Colonic mucosa (tissue), 4 donors: ENCODE results near the gene AKAP12. TPM values are rescaled to one million over a fixed set of nuclear protein-coding genes. Genes with fewer than 3 reads are reported as not detected.
A peak's percentile ranks its signal among the peaks of the same experiment; 100 is the strongest.

Experiments
- DNase-seq: peaks from one replicate; pipeline ENCODE4 v3.0.0-alpha.2; 2020
- H3K27ac ChIP-seq: fragments of 200-600 bp; one replicate; pipeline ENCODE4 v1.8.0; 2021
- H3K27me3 ChIP-seq: fragments of 200-600 bp; one replicate; pipeline ENCODE4 v1.8.0; 2021
- H3K36me3 ChIP-seq: fragments of 200-600 bp; one replicate; pipeline ENCODE4 v1.8.0; 2021
- H3K4me1 ChIP-seq: fragments of 200-600 bp; one replicate; pipeline ENCODE4 v1.8.0; 2021; ENCODE audit warnings: mild to moderate bottlenecking
- H3K4me3 ChIP-seq: fragments of 200-600 bp; one replicate; pipeline ENCODE4 v1.8.0; 2021
- H3K9ac ChIP-seq, 2 donors: one replicate each; pipeline ENCODE4 v1.7.0; 2013; ENCODE audit warnings: control low read depth in 2 of 2, low read depth in 2 of 2, low read length in 2 of 2
- H3K9me3 ChIP-seq: fragments of 200-600 bp; one replicate; pipeline ENCODE4 v1.8.0; 2021
- intact Hi-C: fragments of 100-400 bp; cut with DNase I; formaldehyde crosslinking; loops from one replicate; pipeline ENCODE4 v1.14.1; 2022
- total RNA-seq, 2 donors: library from RNA; stranded (reverse); fragmentation: NEBNext Ultra II Directional in 1 of 2; extraction: Animal tissue kit (Norgen Biotek cat#: 25700) in 1 of 2; gene quantifications; one replicate each; pipeline ENCODE4 v1.2.1, GENCODE V29; 2021
- TF ChIP-seq, protein P1 (sequence below): fragments of 200-600 bp; IDR thresholded peaks from one replicate; pipeline ENCODE4 v1.8.0; 2022; ENCODE audit warnings: antibody characterized with exemption, mild to moderate bottlenecking
- donor health status: healthy.
- donor health status: DM: no; HTN: no; CAD: no.
- donor health status: DM: no; HTN: no; CAD: no.

Gene AKAP12
- total RNA-seq, 2 donors from 2014 or later = 3.9 to 38.8 TPM

DNA sequence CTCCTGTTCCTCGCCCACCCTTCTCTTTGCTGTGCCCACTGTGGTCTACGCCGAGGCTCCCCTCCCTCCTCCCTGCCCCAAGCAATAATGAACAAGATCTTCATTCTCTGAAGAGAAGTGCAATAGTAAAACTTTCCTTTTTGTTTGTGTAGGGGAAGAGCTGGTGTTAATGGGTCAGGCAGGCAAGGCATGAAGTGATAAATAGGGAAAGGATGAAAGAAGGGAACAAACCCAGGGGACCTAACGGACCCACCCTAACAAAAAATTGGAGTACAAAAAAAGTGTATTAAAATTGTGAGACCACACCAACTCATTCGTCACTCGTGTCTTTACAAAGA lies 84.7 kb downstream of the AKAP12 start:
- Histone ChIP-seq H3K27ac (no peak overlapping the region), H3K9me3 (no peaks in the 10 kb centered on the region), H3K4me1 (no peaks in the 10 kb centered on the region), H3K36me3 (no peaks in the 10 kb centered on the region), H3K4me3 (no peak overlapping the region), H3K9ac (no peak overlapping the region), H3K27me3 (peaks cover 11% of the 10 kb centered on the region)
- no peak for DNase-seq
- TF ChIP-seq, protein P1, sequence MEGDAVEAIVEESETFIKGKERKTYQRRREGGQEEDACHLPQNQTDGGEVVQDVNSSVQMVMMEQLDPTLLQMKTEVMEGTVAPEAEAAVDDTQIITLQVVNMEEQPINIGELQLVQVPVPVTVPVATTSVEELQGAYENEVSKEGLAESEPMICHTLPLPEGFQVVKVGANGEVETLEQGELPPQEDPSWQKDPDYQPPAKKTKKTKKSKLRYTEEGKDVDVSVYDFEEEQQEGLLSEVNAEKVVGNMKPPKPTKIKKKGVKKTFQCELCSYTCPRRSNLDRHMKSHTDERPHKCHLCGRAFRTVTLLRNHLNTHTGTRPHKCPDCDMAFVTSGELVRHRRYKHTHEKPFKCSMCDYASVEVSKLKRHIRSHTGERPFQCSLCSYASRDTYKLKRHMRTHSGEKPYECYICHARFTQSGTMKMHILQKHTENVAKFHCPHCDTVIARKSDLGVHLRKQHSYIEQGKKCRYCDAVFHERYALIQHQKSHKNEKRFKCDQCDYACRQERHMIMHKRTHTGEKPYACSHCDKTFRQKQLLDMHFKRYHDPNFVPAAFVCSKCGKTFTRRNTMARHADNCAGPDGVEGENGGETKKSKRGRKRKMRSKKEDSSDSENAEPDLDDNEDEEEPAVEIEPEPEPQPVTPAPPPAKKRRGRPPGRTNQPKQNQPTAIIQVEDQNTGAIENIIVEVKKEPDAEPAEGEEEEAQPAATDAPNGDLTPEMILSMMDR = no peak
- intact Hi-C loops = loop anchor here (2.0 kb wide), 2 partner anchors 310 to 432 kb away; no protein-coding TSS in a partner anchor

DNA sequence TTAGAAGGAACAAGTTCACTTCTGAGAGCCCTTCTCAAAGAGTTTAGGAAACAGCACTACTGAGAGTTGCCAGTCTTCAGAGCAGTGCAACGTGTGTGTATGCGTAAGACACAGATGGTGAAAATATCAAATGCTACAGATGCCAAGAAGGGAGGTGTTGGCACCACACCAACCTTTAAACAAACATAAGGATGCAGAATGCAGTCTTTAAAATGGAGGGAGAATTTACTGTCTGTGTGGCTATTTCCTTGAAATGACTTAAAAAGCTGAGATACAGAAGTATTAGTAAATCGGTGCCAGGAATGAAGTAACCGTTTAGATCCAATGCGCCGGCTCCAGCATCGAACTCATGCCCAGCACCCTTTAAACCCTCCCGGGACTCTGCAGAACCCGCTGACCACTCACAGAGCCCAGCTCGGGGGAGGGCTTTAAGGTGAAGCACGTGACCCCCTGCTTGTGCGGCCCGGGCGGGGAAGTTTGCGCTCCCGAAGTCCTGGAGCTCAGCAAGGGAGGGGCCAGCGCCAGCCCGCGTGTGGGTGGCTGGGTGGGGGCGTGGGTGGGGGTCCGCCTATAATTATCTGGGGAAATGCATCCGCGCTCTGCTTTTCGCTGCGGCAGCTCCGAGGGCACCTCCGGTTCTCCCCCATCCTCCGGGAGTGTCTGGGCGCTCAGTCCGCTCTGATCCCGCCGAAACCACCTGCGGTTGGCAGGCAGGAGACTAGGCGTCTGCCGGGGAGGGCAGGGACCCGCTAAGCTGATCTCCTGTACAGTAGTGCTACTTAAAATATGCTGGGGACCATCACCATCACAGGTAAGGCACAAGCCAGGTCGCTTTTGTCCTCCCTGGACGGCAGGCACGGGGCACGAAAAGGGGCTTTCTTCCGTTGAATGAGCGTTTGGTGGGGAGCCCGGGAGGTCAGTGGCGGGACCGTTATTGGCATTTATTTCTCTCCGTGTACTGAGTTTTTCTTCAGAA lies 85.6 kb downstream of the AKAP12 start:
- Histone ChIP-seq H3K4me1 (no peaks in the 10 kb centered on the region), H3K27ac (no peak overlapping the region), H3K9me3 (no peaks in the 10 kb centered on the region), H3K36me3 (no peaks in the 10 kb centered on the region), H3K4me3 (peak overlapping the region; percentile 41), H3K27me3 (peaks cover 11% of the 10 kb centered on the region), H3K9ac (peak overlapping the region in 1 of 2 donors; percentile 30)
- TF ChIP-seq, protein P1 = no peak
- intact Hi-C loops = loop anchor here (2.0 kb wide), 2 partner anchors 311 to 433 kb away; no protein-coding TSS in a partner anchor
- peak; percentile 55 for DNase-seq

DNA sequence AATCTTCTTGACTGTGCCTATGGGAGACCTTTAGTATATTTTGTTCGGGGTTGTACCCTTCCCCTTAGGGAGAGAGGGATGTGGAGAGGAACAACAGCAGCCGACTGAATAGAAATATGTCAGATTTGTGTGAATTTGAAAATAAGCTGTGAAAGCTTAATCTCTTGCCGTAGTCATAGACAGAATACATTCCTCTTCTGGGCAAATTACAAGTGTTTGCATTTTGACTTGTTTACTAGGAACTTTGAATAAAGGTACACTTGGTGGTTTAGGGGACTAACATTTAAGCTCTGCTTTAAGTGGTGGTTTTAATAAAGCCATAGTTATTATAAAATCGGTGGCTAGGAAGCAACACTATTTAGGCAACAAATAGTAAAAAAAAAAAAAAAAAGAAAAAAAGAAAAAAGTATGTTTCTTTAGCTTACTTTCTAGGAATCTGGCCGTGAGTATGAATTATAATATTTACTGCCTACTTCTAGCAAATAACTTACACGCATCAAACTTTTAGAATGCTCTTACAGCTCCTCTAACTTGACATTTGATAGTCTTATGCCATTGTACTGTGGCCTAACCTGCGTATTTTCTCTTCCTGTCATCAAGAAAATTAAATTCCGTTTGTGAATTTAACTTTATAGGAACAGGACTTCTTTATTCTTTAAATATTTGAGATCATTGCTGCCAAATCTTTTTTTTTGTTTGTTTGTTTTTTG lies 86.5 kb downstream of the AKAP12 start:
- Histone ChIP-seq H3K9me3 (no peaks in the 10 kb centered on the region), H3K4me1 (no peaks in the 10 kb centered on the region), H3K27ac (no peak overlapping the region), H3K27me3 (peaks cover 11% of the 10 kb centered on the region), H3K36me3 (no peaks in the 10 kb centered on the region), H3K9ac (no peak overlapping the region), H3K4me3 (no peak overlapping the region)
- DNase-seq = no peak
- TF ChIP-seq, protein P1 = no peak
- intact Hi-C loops = no loop called here

DNA sequence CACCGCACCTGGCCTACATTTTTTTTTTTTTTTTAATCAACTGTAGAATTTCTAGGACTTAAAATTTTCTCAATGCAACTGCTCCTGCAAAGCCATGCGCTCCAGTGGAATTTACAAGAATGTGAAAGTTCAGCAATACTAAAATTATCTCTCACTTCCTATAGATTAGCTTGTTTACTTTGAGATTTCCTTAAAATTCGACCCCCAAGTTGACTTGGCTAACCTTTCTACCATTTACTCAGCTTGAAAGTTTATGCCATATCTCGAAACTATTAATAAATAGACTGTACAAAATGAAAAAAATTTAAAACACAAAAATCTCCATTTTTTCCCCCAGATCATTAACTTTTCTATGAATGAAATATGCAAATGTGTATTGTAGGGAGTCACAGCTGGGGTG lies 87.3 kb downstream of the AKAP12 start:
- DNase-seq = no peak
- TF ChIP-seq, protein P1 = no peak
- peaks cover 11% of the 10 kb centered on the region for H3K27me3 ChIP-seq
- no peak overlapping the region for H3K27ac ChIP-seq
- H3K9ac ChIP-seq = no peak overlapping the region
- H3K36me3 ChIP-seq = no peaks in the 10 kb centered on the region
- H3K4me1 ChIP-seq = no peaks in the 10 kb centered on the region
- intact Hi-C loops = no loop called here
- H3K9me3 ChIP-seq = no peaks in the 10 kb centered on the region
- no peak overlapping the region for H3K4me3 ChIP-seq

DNA sequence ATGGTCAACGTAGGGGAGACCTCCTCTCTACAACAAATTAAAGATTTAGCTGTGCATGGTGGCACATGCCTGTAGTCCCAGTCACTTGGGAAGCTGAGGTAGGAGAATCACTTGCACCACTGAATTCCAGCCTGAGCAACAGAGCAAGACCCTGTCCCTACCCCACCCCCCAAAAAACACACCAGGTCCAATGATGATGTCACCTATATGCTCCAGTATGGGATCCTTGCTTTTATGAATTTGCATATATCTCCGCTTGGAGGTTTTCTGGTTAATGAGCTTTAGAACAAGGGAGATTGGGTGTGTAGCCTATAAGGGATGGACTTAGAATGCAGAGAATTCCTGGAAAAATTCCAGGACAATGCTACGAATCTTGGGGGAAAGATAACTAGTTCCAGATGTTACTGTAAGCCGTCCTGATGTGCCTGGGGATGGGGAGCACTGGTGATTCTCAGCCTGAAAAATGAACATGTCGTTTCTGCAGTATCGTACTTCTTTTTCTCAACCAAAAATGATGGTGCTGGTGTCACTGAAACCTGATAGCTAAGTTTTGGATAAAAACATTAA lies 90.4 kb downstream of the AKAP12 start:
- Histone ChIP-seq H3K27ac (no peak overlapping the region), H3K9me3 (no peaks in the 10 kb centered on the region), H3K27me3 (peaks cover 8% of the 10 kb centered on the region), H3K36me3 (no peaks in the 10 kb centered on the region), H3K4me1 (no peaks in the 10 kb centered on the region), H3K9ac (no peak overlapping the region), H3K4me3 (no peak overlapping the region)
- intact Hi-C loops = no loop called here
- no peak for DNase-seq
- TF ChIP-seq, protein P1 = no peak
